GM12872 (cell line): ENCODE measurements around the gene ABCA1.

Source experiments
- TF ChIP-seq, protein P1 (sequence below): IDR thresholded peaks from 3 replicates; pipeline ENCODE4 v1.5.1; 2011; ENCODE audit warnings: low read depth, mild to moderate bottlenecking, low read length, moderate library complexity; ENCODE audit not compliant: insufficient read depth

Gene ABCA1

DNA sequence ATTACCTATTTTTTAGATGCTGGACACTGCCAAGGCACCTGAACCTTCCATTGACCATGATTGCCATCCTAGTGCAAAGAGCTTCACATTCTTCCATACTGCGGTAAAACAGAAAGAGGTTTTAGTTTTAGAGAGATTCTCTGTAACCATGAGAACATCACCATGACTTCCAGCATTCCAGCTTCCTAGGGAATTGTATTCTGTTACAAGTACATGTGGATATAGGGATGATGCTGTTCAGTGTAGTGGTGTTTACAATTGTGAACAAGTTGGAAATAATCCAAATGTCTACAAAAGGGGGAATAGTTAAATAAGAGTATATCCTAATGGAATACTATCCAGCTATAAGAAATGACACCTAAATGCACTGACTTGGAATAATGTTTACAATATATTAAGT, 141.7 kb downstream of the ABCA1 start:
- TF ChIP-seq, protein P1, sequence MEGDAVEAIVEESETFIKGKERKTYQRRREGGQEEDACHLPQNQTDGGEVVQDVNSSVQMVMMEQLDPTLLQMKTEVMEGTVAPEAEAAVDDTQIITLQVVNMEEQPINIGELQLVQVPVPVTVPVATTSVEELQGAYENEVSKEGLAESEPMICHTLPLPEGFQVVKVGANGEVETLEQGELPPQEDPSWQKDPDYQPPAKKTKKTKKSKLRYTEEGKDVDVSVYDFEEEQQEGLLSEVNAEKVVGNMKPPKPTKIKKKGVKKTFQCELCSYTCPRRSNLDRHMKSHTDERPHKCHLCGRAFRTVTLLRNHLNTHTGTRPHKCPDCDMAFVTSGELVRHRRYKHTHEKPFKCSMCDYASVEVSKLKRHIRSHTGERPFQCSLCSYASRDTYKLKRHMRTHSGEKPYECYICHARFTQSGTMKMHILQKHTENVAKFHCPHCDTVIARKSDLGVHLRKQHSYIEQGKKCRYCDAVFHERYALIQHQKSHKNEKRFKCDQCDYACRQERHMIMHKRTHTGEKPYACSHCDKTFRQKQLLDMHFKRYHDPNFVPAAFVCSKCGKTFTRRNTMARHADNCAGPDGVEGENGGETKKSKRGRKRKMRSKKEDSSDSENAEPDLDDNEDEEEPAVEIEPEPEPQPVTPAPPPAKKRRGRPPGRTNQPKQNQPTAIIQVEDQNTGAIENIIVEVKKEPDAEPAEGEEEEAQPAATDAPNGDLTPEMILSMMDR: no peak

- TF ChIP-seq, protein P1: no peak
Measured at GRCh38 chr9:104784098-104784497, 143.9 kb downstream of the ABCA1 start.

DNA sequence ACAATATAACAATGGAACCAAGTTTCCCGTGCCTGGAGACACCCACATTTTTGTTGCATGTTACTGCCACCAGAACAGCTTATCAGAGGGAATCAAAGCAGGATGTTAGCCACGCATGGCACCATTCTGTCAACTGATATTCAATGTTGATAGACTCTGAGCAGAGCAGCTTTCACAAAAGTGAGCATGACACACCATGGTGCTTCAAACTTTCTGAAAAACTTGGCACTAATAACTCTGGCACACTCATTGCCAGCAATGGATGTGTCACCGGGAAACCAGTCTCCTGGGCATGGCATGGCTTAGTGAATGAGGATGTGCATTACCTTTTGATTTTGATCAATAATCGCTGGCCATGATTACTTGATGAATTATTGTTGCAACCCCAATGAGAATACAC, 144.4 kb downstream of the ABCA1 start:
- TF ChIP-seq, protein P1: no peak

- TF ChIP-seq, protein P1: peak; percentile 28; the same call in 1 of the 3 replicates
Measured at GRCh38 chr9:104780796-104781395, 147.1 kb downstream of the ABCA1 start.

GRCh38 chr9:104779946-104780535, 147.9 kb downstream of the ABCA1 start:
- TF ChIP-seq, protein P1: no peak

GRCh38 chr9:104779334-104779733, 148.6 kb downstream of the ABCA1 start:
- TF ChIP-seq, protein P1: no peak

GRCh38 chr9:104778802-104779201, 149.2 kb downstream of the ABCA1 start:
- TF ChIP-seq, protein P1: no peak
